Stimulated activated CD4-positive, alpha-beta T cell treated with anti-CD3 and anti-CD28 coated beads, Interleukin-2, amount 100 ng/mL, for 24 hours (primary cell): Measurements from ENCODE around the gene TGFBR3.

ENCODE experiments used
- DNase-seq, 2 donors: peaks; one replicate each; pipeline ENCODE4 v3.0.0-alpha.2; 2020

The TGFBR3 gene

GRCh38 chr1:91704746-91705145 lies 181.2 kb downstream of the TGFBR3 start:
- no peak for DNase-seq

GRCh38 chr1:91703095-91703494 lies 182.9 kb downstream of the TGFBR3 start:
- no peak for DNase-seq

- DNase-seq, result no peak
Measured at GRCh38 chr1:91701472-91701869, 184.5 kb downstream of the TGFBR3 start.

GRCh38 chr1:91700771-91701471 lies 185.0 kb downstream of the TGFBR3 start:
- DNase-seq, result no peak

- no peak for DNase-seq
Measured at GRCh38 chr1:91700332-91700731, 185.6 kb downstream of the TGFBR3 start.

GRCh38 chr1:91699339-91699974 lies 186.5 kb downstream of the TGFBR3 start:
- no peak for DNase-seq

GRCh38 chr1:91697861-91698260 lies 188.1 kb downstream of the TGFBR3 start:
- no peak for DNase-seq

- peak; percentile 34 to 53 for DNase-seq
Measured at GRCh38 chr1:91697416-91697815, 188.5 kb downstream of the TGFBR3 start.

GRCh38 chr1:91696321-91696720 lies 189.6 kb downstream of the TGFBR3 start:
- DNase-seq, result no peak

GRCh38 chr1:91693557-91693956 lies 192.4 kb downstream of the TGFBR3 start:
- DNase-seq, result no peak

- no peak for DNase-seq
Measured at GRCh38 chr1:91691525-91691924, 194.4 kb downstream of the TGFBR3 start.

GRCh38 chr1:91689641-91690481 lies 196.1 kb downstream of the TGFBR3 start:
- no peak for DNase-seq

GRCh38 chr1:91687452-91687851 lies 198.5 kb downstream of the TGFBR3 start:
- DNase-seq, result no peak

- DNase-seq, result no peak
Measured at GRCh38 chr1:91685994-91686393, 200.0 kb downstream of the TGFBR3 start.

GRCh38 chr1:91684481-91685196 lies 201.3 kb downstream of the TGFBR3 start:
- no peak for DNase-seq

GRCh38 chr1:91683598-91683951 lies 202.4 kb downstream of the TGFBR3 start:
- DNase-seq, result no peak

- DNase-seq, result no peak
Measured at GRCh38 chr1:91682882-91683597, 202.9 kb downstream of the TGFBR3 start.

GRCh38 chr1:91680556-91681155 lies 205.3 kb downstream of the TGFBR3 start:
- DNase-seq, result no peak

GRCh38 chr1:91679446-91679845 lies 206.5 kb downstream of the TGFBR3 start:
- no peak for DNase-seq

- no peak for DNase-seq
Measured at GRCh38 chr1:91676030-91676429, 209.9 kb downstream of the TGFBR3 start.

GRCh38 chr1:91674107-91674506 lies 211.8 kb downstream of the TGFBR3 start:
- no peak for DNase-seq

- DNase-seq, result no peak
Measured at GRCh38 chr1:91673613-91674012, 212.3 kb downstream of the TGFBR3 start.
